COLO668 (cell line): ENCODE results near the gene ATXN7L3.

Experiments
- DNase-seq: peaks from one replicate; lab custom pipeline; 2025; ENCODE audit not compliant: unreplicated experiment; lab: John Stamatoyannopoulos, UW

The ATXN7L3 gene

DNA sequence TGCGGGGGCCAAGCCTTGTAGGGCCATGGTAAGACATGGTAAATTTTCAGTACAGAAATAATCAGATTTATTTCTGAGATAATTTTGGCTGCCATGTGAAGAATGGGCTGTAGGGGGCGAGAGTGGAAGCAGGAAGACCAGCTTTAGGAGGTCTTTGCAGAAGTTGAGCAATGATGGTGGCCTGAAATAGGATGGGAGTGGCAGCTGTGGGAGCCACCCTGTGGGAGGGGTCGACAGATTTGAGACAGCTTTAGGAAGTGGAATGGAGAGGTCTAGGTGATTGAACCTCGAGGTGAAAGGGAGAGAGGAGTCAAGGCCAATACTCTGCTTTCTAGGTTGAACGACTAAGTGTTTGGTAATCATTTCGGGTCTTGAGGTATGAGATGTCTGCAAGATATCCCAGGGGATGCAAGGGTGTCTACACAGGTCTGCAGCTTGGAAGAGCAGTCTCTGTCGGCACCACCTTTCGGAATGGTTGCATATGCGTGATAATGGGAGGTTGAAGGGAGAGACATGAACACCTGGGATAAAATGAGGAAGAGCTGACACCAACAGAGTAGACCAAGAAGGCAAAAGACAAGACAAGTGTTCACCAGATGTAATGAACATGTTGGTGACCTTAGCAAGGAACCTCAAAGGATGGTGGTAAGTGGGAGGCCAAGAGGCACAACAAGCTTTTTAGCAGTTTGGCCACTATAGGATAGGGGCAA lies 4.2 kb upstream of the ATXN7L3 start:
- peak; percentile 36 for DNase-seq

- DNase-seq = no peak
Measured at GRCh38 chr17:44202756-44203155, 3.1 kb upstream of the ATXN7L3 start.

DNA sequence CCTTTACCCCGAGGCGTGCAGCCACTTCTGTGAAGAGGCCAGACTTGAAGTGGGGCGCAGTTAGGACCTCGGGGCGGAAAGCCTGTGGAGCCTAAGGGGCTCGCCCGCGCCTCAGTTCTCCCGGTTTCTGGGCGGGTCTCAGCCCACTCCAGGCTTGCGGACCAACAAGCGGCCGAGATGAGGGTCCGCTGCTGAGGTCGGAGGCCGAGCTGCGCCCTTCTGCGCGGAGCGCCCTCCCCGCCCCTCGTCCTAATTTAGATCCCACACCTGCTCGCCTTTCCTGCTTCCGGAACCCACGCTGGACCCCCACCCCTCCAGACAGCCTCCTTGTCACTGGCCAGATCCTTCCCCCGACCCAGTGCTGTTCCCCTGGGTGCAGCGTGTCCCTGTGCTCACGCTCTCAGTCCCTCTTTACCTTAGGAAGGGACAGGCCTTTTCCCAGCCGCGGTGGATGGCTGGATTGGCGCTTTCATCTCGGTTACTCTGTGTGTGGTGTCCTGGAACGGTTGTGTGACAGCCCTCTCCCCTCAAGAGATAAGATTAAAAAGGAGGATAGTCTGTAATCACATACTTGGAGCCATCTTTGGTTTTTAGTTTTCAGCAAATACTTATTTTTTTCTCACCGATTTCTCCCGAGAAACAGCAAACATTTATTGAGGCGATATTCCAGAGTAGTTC lies 933 bp upstream of the ATXN7L3 start:
- DNase-seq = peak; percentile 46

DNA sequence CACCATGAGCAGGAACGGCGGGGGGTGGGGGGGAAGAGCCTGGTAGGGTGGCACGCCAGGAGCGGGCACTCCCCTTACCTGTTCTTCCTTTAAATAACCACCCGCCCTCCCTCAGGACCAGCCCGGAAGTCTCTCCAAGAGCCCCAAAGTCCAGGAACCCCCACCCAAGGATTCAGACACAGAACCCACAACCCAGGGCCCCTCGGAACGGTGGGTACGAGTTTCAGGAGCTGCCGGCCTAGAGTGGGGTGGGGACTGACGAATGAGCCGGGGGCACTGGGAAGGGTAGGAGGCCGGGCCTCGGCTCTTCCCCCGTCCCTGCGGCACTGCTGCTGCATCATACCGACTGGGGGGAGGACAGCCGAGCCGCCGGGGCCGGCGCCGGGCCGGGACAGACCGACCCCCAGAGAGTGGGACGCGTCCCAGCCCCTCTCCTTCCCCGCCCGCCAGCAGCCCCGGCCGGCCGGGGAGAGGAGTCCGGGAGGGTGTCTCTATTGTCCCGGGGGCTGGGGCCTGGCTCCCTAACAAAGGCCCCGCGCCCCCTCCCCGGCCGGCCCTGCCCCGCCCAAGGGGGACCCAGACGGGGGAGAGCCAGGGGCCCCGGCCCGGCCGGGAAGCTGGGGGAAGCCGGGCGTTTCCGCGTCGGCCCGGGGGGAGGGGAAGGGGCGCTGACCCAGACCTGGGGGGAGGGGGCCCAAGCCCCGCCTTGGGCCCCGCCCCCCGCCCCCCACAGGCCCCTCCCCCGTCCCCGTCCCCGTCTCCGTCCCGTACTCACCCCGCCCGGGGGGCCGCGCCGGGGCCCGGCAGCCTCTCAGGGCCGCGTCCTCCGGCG lies 747 bp downstream of the ATXN7L3 start:
- DNase-seq = peak; percentile 54

DNA sequence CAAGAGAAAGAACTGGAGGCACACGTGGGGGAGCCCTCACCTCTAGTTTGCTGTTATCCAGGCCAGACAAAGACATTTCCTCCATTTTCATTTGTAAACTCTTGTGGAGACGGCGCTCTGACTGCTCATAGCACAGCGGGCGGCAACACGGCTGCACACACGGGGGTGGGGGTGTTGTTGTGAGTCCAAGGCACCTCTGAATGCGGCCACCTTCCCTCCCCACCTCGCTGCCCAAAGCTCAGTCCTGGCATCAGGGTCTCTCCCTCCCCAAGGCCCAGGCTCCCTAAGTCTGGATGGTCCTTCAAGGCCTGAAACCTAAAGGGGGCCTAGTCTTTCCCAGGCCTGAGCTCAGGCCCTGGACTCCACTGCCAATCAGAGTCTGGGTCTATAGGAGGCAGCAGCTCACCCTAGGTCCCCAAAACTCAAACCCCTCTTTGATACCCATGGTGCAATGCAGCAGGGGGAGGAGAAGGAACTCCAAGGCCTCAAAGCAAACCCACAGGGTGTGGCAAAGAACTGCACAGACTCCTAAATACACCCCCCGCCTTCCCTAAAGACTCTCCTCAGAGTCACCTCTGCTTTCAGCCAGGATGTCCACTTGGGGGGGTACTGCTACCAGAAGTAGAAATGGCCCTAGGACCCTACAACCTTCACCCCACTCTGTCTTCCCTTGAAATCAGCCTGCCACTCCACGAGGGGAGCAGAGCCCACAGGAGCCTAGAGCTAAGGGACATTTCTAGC lies 1.5 kb downstream of the ATXN7L3 start:
- no peak for DNase-seq

DNA sequence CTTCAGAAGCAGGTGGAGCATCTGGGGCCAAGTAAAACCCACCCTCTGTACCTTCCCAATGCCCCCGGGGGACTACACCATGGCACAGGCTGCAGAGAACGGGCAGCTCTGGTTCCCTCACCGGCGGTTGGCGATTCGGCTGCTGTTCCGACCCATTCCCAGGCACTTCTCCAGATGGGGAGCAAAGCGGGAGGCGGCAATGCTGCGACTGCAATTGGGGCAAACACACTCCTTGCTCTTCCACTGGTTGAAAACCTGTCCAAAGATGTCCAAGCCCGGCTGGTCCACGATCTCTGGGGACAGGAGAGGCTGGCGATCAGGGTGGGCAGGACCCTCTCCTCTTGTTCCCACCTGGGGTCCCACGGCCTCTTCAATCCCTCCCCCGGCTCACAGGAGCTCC lies 2.6 kb downstream of the ATXN7L3 start:
- no peak for DNase-seq

DNA sequence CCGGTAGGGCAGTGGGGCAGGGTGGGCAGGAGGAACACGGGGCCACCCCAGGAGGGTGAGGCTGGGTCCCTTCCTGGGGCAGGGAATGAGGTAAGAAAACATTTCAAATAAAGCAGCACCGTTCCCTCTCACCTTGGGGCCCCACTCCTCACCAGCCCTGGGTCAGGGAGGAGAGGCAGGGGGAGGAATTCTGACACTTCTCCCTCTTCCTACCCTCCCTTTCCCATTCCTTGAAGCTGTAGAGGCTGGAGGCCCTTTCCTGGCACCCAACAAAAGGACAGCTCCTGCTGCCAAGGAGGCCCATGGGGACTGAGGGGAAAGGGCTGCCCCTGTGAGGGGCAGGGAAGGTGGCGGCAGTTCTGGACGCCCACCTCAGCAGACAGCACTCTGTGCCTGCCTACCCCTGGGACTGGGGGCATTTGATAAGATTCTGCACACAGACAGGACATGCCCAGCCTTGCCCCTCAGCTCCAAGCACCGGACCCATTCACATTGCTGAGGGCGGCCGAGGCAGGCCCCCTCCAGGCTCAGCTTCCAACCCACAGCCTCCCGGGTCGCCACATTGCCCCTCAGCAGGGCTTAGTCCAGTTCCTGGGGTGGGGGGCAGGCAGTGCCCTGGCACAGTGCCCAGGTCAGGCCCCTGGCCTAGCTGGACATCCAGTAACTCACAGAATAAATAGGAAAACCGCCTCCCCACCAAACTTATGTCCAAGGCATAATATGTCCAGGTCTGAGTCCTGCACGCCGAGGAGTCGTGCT lies 6.2 kb downstream of the ATXN7L3 start:
- DNase-seq = no peak

- no peak for DNase-seq
Measured at GRCh38 chr17:44192750-44193149, 6.9 kb downstream of the ATXN7L3 start.

DNA sequence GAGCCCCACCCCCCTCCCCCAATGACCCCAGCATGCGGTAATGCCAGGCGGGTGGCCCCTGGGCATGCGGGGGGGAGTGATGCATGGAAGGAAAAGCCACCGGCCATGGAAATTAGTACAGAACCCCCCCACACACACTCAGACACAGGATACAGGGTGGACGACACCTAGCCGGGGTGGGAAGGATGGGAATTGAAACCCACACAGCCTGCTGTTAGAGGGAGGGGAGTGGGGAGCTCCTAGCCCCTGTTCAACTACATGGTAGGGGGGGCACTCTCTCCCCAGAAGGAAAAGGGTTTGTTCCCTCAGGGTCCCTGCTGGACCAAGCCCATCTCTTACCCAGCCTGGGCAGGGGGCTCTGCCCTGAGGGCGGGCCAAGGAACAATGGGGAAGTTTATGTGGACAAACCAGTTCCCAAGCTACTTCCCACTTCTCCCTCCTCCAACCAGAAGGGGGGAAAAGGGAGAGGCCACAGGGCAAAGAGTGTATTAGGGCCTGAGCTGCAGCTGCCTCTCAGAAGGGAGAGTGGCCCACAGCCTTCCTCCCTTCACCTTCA lies 7.7 kb downstream of the ATXN7L3 start:
- no peak for DNase-seq

DNA sequence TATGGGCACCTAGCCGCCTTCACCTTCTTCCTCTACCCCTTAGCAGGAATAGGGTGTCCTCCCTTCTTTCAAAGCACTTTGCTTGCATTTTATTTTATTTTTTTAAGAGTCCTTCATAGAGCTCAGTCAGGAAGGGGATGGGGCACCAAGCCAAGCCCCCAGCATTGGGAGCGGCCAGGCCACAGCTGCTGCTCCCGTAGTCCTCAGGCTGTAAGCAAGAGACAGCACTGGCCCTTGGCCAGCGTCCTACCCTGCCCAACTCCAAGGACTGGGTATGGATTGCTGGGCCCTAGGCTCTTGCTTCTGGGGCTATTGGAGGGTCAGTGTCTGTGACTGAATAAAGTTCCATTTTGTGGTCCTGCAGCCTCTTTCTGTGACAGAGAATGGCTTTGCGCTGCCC lies 8.3 kb downstream of the ATXN7L3 start:
- DNase-seq = no peak

DNA sequence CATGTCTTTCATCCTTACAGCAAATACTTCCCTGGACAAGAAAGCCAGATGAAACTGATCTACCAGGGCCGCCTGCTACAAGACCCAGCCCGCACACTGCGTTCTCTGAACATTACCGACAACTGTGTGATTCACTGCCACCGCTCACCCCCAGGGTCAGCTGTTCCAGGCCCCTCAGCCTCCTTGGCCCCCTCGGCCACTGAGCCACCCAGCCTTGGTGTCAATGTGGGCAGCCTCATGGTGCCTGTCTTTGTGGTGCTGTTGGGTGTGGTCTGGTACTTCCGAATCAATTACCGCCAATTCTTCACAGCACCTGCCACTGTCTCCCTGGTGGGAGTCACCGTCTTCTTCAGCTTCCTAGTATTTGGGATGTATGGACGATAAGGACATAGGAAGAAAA lies 9.2 kb downstream of the ATXN7L3 start:
- DNase-seq = no peak

DNA sequence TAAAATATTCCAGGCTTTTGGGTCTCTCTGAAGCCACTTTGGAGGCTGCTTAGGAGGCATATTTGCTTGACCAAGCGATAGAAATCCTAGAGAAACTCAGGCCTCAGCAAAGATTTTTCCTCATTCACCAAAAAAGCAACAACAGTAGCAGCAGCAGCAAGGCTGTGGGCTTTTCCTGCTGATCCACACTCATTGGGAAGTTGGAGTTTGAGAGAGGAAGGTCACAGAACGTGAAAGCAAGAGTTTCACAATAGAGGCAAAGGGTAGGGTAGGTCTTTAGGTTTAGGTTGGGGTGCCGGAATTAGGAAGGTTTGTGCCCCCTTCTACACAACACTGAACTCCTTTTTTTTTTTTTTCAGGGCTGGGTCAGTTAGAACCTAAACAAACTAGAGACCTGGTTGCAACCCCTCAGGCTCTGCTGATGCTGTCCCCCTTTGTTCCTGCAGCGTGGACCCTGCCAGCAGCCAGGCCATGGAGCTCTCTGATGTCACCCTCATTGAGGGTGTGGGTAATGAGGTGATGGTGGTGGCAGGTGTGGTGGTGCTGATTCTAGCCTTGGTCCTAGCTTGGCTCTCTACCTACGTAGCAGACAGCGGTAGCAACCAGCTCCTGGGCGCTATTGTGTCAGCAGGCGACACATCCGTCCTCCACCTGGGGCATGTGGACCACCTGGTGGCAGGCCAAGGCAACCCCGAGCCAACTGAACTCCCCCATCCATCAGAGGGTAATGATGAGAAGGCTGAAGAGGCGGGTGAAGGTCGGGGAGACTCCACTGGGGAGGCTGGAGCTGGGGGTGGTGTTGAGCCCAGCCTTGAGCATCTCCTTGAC lies 10.9 kb downstream of the ATXN7L3 start:
- no peak for DNase-seq

GRCh38 chr17:44187131-44187899 lies 12.4 kb downstream of the ATXN7L3 start:
- DNase-seq = no peak

GRCh38 chr17:44186307-44187130 lies 13.2 kb downstream of the ATXN7L3 start, which contains the start of gene TMUB2:
Gene TMUB2, plus strand, starts transcription at chr17:44186972. Its CDS starts 737 bp downstream, at chr17:44187709.
- peak; percentile 96 for DNase-seq

- DNase-seq = no peak
Measured at GRCh38 chr17:44184212-44184810, 15.4 kb downstream of the ATXN7L3 start.

- no peak for DNase-seq
Measured at GRCh38 chr17:44183024-44183423, 16.7 kb downstream of the ATXN7L3 start.

- DNase-seq = no peak
Measured at GRCh38 chr17:44178133-44178532, 21.6 kb downstream of the ATXN7L3 start.
